HepG2 (cell line): ENCODE data around the gene TMEM253. TPM values are rescaled to one million over a fixed set of nuclear protein-coding genes. Genes with fewer than 3 reads are reported as not detected.

Experiments
- FOSL2 ChIP-seq: sonication (generic); formaldehyde crosslinking; IDR thresholded peaks from 2 replicates; pipeline ENCODE4 v1.4.0; 2020; ENCODE audit warnings: missing genetic modification reagents
- HHEX ChIP-seq: IDR thresholded peaks from 2 replicates; pipeline ENCODE4 v1.6.1; 2016; ENCODE audit warnings: control low read depth
- KAT8 ChIP-seq: IDR thresholded peaks from 2 replicates; pipeline ENCODE4 v1.6.1; 2016; ENCODE audit warnings: missing genetic modification reagents, missing compliant biosample characterization
- KMT2B ChIP-seq: IDR thresholded peaks from 2 replicates; pipeline ENCODE4 v1.6.1; 2016; ENCODE audit warnings: missing genetic modification reagents, missing compliant biosample characterization
- POLR2AphosphoS5 ChIP-seq: IDR thresholded peaks from 2 replicates; pipeline ENCODE4 v1.6.1; 2012; ENCODE audit warnings: low read depth, low read length
- SP5 ChIP-seq: IDR thresholded peaks from 2 replicates; pipeline ENCODE4 v1.6.1; 2016; ENCODE audit warnings: low read depth, borderline replicate concordance
- ZHX2 ChIP-seq, 2 experiments: sonication (generic) in 1 of 2; formaldehyde crosslinking in 1 of 2; IDR thresholded peaks; 2 replicates each; pipeline versions ENCODE4 v1.6.1 to v1.9.0; 2014 to 2022; ENCODE audit warnings: antibody characterized with exemption in 1 of 2, borderline replicate concordance in 1 of 2, inconsistent platforms in 1 of 2, low read depth in 1 of 2, missing genetic modification reagents in 1 of 2
- ZKSCAN1 ChIP-seq: fragments of 150-350 bp; IDR thresholded peaks from 2 replicates; pipeline ENCODE4 v1.6.1; 2014; ENCODE audit warnings: low read length
- ZNF713 ChIP-seq: sonication (generic); formaldehyde crosslinking; IDR thresholded peaks from 2 replicates; pipeline ENCODE4 v1.4.0; 2020; ENCODE audit warnings: mild to moderate bottlenecking, missing genetic modification reagents
- polyA plus RNA-seq, 8 experiments: library from polyadenylated mRNA; depleted of rRNA in 3 of 8; stranded (reverse) in 7 of 8; unstranded in 1 of 8; fragments of >200 nt; fragmentation: Illumina TruSeq in 4 of 8; extraction: Trizol in 4 of 8; gene quantifications; 2 replicates each; pipeline versions ENCODE4 v1.2.1 to v1.2.3, GENCODE V29; 2011 to 2016; ENCODE audit warnings: low read depth in 4 of 8, missing spikeins in 1 of 8, mixed read lengths in 1 of 8; ENCODE audit not compliant: insufficient read depth in 1 of 8
- total RNA-seq, 5 experiments: library from RNA; depleted of rRNA; stranded (reverse); fragments of >200 nt; fragmentation: Illumina TruSeq; extraction: Trizol; gene quantifications; 2 replicates each; pipeline ENCODE4 v1.2.3, GENCODE V29; 2016; ENCODE audit warnings: low read depth in 1 of 5
- TF ChIP-seq, protein P1 (sequence below): sonication (generic); formaldehyde crosslinking; IDR thresholded peaks from 2 replicates; pipeline ENCODE4 v1.8.0; 2022; ENCODE audit warnings: mild to moderate bottlenecking, missing genetic modification reagents, moderate library complexity
- TF ChIP-seq, protein P2 (sequence below), 2 experiments: sonication (generic) in 1 of 2; formaldehyde crosslinking in 1 of 2; IDR thresholded peaks; 2 replicates each; pipeline versions ENCODE4 v1.5.1 to v1.6.1; 2011 to 2020; ENCODE audit warnings: borderline replicate concordance in 1 of 2, low read depth in 1 of 2, low read length in 1 of 2, mild to moderate bottlenecking in 1 of 2, missing genetic modification reagents in 1 of 2, moderate library complexity in 1 of 2

Gene TMEM253
- total and polyA plus RNA-seq, 2 of the 13 experiments (the other 11 are each of a cell fraction or from before 2014, with no cell fraction given) = 0.29 to 0.45 TPM

- TF ChIP-seq, protein P1, sequence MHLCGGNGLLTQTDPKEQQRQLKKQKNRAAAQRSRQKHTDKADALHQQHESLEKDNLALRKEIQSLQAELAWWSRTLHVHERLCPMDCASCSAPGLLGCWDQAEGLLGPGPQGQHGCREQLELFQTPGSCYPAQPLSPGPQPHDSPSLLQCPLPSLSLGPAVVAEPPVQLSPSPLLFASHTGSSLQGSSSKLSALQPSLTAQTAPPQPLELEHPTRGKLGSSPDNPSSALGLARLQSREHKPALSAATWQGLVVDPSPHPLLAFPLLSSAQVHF (CRISPR knock-in tag) = 0 out of 2 replicates have a peak, but pooled peaks have one; percentile 5
- no peak for TF ChIP-seq SP5 (CRISPR knock-in tag)
- TF ChIP-seq ZHX2 (IDR thresholded peaks at IDR 0.05; ENCODE audit: low read depth) = no peak
- no peak; the same call in 1 of the 2 replicates for TF ChIP-seq ZHX2 (CRISPR knock-in tag; IDR thresholded peaks at IDR 0.05; ENCODE audit: borderline replicate concordance)
- no peak for TF ChIP-seq FOSL2 (CRISPR knock-in tag)
- TF ChIP-seq ZKSCAN1 = no peak
- no peak for TF ChIP-seq KMT2B (CRISPR knock-in tag)
- TF ChIP-seq HHEX (CRISPR knock-in tag) = no peak
- TF ChIP-seq POLR2AphosphoS5 = peak; percentile 36
- TF ChIP-seq, protein P2, sequence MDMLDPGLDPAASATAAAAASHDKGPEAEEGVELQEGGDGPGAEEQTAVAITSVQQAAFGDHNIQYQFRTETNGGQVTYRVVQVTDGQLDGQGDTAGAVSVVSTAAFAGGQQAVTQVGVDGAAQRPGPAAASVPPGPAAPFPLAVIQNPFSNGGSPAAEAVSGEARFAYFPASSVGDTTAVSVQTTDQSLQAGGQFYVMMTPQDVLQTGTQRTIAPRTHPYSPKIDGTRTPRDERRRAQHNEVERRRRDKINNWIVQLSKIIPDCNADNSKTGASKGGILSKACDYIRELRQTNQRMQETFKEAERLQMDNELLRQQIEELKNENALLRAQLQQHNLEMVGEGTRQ (IDR thresholded peaks at IDR 0.05; ENCODE audit: low read depth, low read length) = no peak
- TF ChIP-seq, protein P2 (CRISPR knock-in tag; IDR thresholded peaks at IDR 0.05; ENCODE audit: borderline replicate concordance) = peak; percentile 77; the same call in 1 of the 2 replicates
- TF ChIP-seq ZNF713 = no peak
- no peak for TF ChIP-seq KAT8 (CRISPR knock-in tag)
These were observed 2.5 kb downstream of the TMEM253 start (continued) for GRCh38 chr14:21103411-21103709.
